Activated CD4-positive, alpha-beta T cell treated with anti-CD3 and anti-CD28 coated beads for 1 hour (primary cell): ENCODE measurements around the gene SLC39A9.
"Not testable (repeated sequence)": the region's sequence is repeated elsewhere in the genome, so short reads cannot be mapped to it uniquely, and the experiment has no call there.

Experiments
- DNase-seq: peaks from one replicate; pipeline ENCODE4 v3.0.0-alpha.2; 2020

Gene SLC39A9

GRCh38 chr14:69428289-69428998, 30.0 kb downstream of the SLC39A9 start:
- no peak for DNase-seq

GRCh38 chr14:69429643-69430042, 31.2 kb downstream of the SLC39A9 start:
- no peak for DNase-seq

- no peak for DNase-seq
Measured at GRCh38 chr14:69430306-69430939, 31.9 kb downstream of the SLC39A9 start.

GRCh38 chr14:69432364-69432763, 33.9 kb downstream of the SLC39A9 start:
- DNase-seq = no peak

- DNase-seq = no peak
Measured at GRCh38 chr14:69439521-69440270, 41.2 kb downstream of the SLC39A9 start.

- no peak for DNase-seq
Measured at GRCh38 chr14:69441948-69442347, 43.5 kb downstream of the SLC39A9 start.

GRCh38 chr14:69443296-69443805, 44.9 kb downstream of the SLC39A9 start:
- DNase-seq = no peak

GRCh38 chr14:69449216-69449615, 50.7 kb downstream of the SLC39A9 start:
- no peak for DNase-seq

GRCh38 chr14:69451941-69452340, 53.4 kb downstream of the SLC39A9 start:
- DNase-seq = no peak

GRCh38 chr14:69458350-69458749, 59.9 kb downstream of the SLC39A9 start:
- DNase-seq = no peak

- no peak for DNase-seq
Measured at GRCh38 chr14:69459122-69459521, 60.6 kb downstream of the SLC39A9 start.

- DNase-seq = peak; percentile 29
Measured at GRCh38 chr14:69460093-69460701, 61.7 kb downstream of the SLC39A9 start.

- no peak for DNase-seq
Measured at GRCh38 chr14:69464379-69464778, 65.9 kb downstream of the SLC39A9 start.

- no peak for DNase-seq
Measured at GRCh38 chr14:69464829-69465228, 66.3 kb downstream of the SLC39A9 start.

- DNase-seq = no peak
Measured at GRCh38 chr14:69468949-69469348, 70.5 kb downstream of the SLC39A9 start.

GRCh38 chr14:69471436-69471835, 72.9 kb downstream of the SLC39A9 start:
- DNase-seq = no peak

GRCh38 chr14:69471916-69472315, 73.4 kb downstream of the SLC39A9 start:
- no peak for DNase-seq

- no peak for DNase-seq
Measured at GRCh38 chr14:69473260-69473659, 74.8 kb downstream of the SLC39A9 start.

GRCh38 chr14:69473946-69474345, 75.5 kb downstream of the SLC39A9 start:
- no peak for DNase-seq

- DNase-seq = no peak
Measured at GRCh38 chr14:69475194-69475818, 76.8 kb downstream of the SLC39A9 start.

- DNase-seq = not testable (repeated sequence)
Measured at GRCh38 chr14:69476824-69477450, 78.4 kb downstream of the SLC39A9 start.

- DNase-seq = not testable (repeated sequence)
Measured at GRCh38 chr14:69478055-69478454, 79.6 kb downstream of the SLC39A9 start.
